Uterus (tissue), 2 donors: Measurements from ENCODE around the gene FIP1L1.

ENCODE experiments used
- CTCF ChIP-seq, 4 experiments: fragments of 200-600 bp in 2 of 4; fragments of 450-650 bp in 2 of 4; sonication (generic) in 2 of 4; IDR thresholded peaks; one replicate each; pipeline ENCODE4 v1.5.1; 2016 to 2019; ENCODE audit warnings: antibody characterized with exemption in 4 of 4, mild to moderate bottlenecking in 2 of 4, moderate library complexity in 1 of 4
- POLR2A ChIP-seq, 2 donors: fragments of 450-650 bp; IDR thresholded peaks; one replicate each; pipeline ENCODE4 v1.6.1; 2016; ENCODE audit warnings: antibody characterized with exemption in 2 of 2, mild to moderate bottlenecking in 1 of 2, moderate library complexity in 1 of 2

- TF ChIP-seq CTCF (IDR thresholded peaks at IDR 0.05) = no peak
- no peak for TF ChIP-seq POLR2A (IDR thresholded peaks at IDR 0.05)
Measured at GRCh38 chr4:53371049-53371448, 6.4 kb upstream of the FIP1L1 start.
